Measurements from ENCODE around the gene MAST3. TPM values are rescaled to one million over a fixed set of nuclear protein-coding genes. Genes with fewer than 3 reads are reported as not detected.

MAST3 gene
- total RNA-seq = 1.9 and 3.0 TPM in 2 replicates

GRCh38 chr19:18097217-18097992 is at the start of gene MAST3:
TSS of gene MAST3 (plus strand) at chr19:18097778. CDS start at chr19:18097793, 15 bp downstream.

GRCh38 chr19:18086590-18087138 is 10.9 kb upstream of the MAST3 start, which contains the start of gene IL12RB1:
TSS of gene IL12RB1 (minus strand) at chr19:18086934. CDS start at chr19:18086823, 111 bp downstream.

GRCh38 chr19:18152817-18153555 is 55.4 kb downstream of the MAST3 start, which contains the start of gene PIK3R2:
TSS of gene PIK3R2 (plus strand) at chr19:18153163. CDS start at chr19:18155880, 2,717 bp downstream.

GRCh38 chr19:18173572-18174288 is 76.2 kb downstream of the MAST3 start, which contains the start of gene IFI30:
TSS of gene IFI30 (plus strand) at chr19:18173813. CDS start at chr19:18173842, 29 bp downstream.

GRCh38 chr19:18192673-18193387 is 95.3 kb downstream of the MAST3 start, which contains the start of gene MPV17L2:
TSS of gene MPV17L2 (plus strand) at chr19:18193218. CDS start at chr19:18193282, 64 bp downstream.

Other genes with a start within 250 kb of the MAST3 start
- 0.09 and 0.95 TPM in 2 replicates for gene JAK3, start 249.8 kb upstream of the MAST3 start, total RNA-seq
- gene RPL18A, start 237.9 kb upstream of the MAST3 start, total RNA-seq = 890 and 1,237 TPM in 2 replicates
- gene SLC5A5, start 225.8 kb upstream of the MAST3 start, total RNA-seq = not detected in 2 replicates
- gene CCDC124, start 164.8 kb upstream of the MAST3 start, total RNA-seq = 40.4 and 41.1 TPM in 2 replicates
- 0.34 TPM in 1 of 2 replicates, not detected in the other for gene KCNN1, start 130.7 kb upstream of the MAST3 start, total RNA-seq
- 4.6 and 6.1 TPM in 2 replicates for gene ARRDC2, start 89.6 kb upstream of the MAST3 start, total RNA-seq
- 0.32 TPM in 1 of 2 replicates, not detected in the other for gene IL12RB1, start 10.8 kb upstream of the MAST3 start, total RNA-seq
- 2.0 and 8.4 TPM in 2 replicates for gene PIK3R2, start 55.4 kb downstream of the MAST3 start, total RNA-seq
- gene IFI30, start 76.0 kb downstream of the MAST3 start, total RNA-seq = 9.5 and 35.3 TPM in 2 replicates
- gene MPV17L2, start 95.4 kb downstream of the MAST3 start, total RNA-seq = 4.2 and 5.2 TPM in 2 replicates
- gene RAB3A, start 106.3 kb downstream of the MAST3 start, total RNA-seq = 3.2 and 11.1 TPM in 2 replicates
- gene PDE4C, start 128.7 kb downstream of the MAST3 start, total RNA-seq = 2.2 and 2.9 TPM in 2 replicates
- 0.43 and 0.63 TPM in 2 replicates for gene IQCN, start 176.7 kb downstream of the MAST3 start, total RNA-seq
- gene JUND, start 183.8 kb downstream of the MAST3 start, total RNA-seq = 71.4 and 107 TPM in 2 replicates
- gene LSM4, start 225.3 kb downstream of the MAST3 start, total RNA-seq = 59.2 and 128 TPM in 2 replicates
- 42.6 and 66.2 TPM in 2 replicates for gene PGPEP1, start 242.8 kb downstream of the MAST3 start, total RNA-seq

All from bronchial smooth muscle cell (primary cell).